ENCODE data around the gene TIAM1. TPM values are rescaled to one million over a fixed set of nuclear protein-coding genes. Genes with fewer than 3 reads are reported as not detected.

Gene TIAM1
- total and polyA plus RNA-seq, 9 donors: 3.6 to 26.7 (median 7.1) TPM

DNA sequence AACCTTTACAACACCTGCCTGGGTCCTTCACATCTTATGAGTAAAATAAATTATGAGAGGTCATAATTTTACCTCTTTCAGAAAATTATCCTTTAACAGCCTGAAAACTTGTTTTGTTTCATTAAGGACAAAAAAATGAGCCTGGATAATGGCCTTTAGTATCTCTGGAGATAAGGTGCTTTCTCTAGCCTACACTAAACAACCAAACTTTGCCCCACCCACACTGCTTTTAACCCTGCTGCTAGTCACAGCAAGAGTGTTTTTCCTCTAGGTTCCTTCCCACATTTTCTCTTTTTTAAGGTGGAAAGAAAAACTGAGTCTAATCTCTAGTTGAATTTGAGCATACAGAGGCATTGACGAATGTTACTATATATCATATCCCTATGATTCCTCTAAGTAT is 204.0 kb downstream of the TIAM1 start:
- no peaks in the 10 kb centered on the region for H3K36me3 ChIP-seq
- no peak overlapping the region for H3K4me3 ChIP-seq
- no peaks in the 10 kb centered on the region for H3K27me3 ChIP-seq
- no peak overlapping the region for H3K27ac ChIP-seq
- intact Hi-C loops (cut with DNase I): no loop called here
- no peak for DNase-seq
- no peaks in the 10 kb centered on the region for H3K9me3 ChIP-seq
- no peaks in the 10 kb centered on the region for H3K4me1 ChIP-seq (ENCODE audit: insufficient read depth)
- no peak for TF ChIP-seq POLR2A (IDR thresholded peaks at IDR 0.05)
- TF ChIP-seq, protein P1, sequence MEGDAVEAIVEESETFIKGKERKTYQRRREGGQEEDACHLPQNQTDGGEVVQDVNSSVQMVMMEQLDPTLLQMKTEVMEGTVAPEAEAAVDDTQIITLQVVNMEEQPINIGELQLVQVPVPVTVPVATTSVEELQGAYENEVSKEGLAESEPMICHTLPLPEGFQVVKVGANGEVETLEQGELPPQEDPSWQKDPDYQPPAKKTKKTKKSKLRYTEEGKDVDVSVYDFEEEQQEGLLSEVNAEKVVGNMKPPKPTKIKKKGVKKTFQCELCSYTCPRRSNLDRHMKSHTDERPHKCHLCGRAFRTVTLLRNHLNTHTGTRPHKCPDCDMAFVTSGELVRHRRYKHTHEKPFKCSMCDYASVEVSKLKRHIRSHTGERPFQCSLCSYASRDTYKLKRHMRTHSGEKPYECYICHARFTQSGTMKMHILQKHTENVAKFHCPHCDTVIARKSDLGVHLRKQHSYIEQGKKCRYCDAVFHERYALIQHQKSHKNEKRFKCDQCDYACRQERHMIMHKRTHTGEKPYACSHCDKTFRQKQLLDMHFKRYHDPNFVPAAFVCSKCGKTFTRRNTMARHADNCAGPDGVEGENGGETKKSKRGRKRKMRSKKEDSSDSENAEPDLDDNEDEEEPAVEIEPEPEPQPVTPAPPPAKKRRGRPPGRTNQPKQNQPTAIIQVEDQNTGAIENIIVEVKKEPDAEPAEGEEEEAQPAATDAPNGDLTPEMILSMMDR (IDR thresholded peaks at IDR 0.05): no peak
- WGBS, 3 donors: 54 to 71% (median 63%) methylated on average over 1 of the region's 1 CpG

DNA sequence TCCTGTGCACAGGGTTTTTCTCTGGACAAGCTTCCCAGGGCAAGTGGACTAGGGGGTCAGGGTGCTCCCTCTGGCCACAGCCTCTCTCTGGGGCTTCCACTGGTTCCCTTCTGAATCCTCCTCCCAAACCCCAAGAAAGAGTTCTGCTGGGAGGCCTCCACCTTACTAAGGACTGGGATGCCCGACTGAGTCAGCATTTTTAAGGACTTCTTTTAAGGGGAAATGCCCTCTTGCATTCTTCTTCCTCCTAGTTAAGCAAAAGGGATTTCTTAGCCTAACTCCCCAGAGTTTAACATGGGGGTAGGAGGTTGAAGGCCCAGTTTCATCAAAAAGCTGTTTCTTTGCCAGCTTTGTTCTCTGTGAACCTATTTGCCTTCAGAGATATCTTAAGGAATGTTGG is 206.1 kb downstream of the TIAM1 start:
- H3K36me3 ChIP-seq: no peaks in the 10 kb centered on the region
- no peaks in the 10 kb centered on the region for H3K27me3 ChIP-seq
- DNase-seq: no peak
- H3K4me1 ChIP-seq (ENCODE audit: insufficient read depth): no peaks in the 10 kb centered on the region
- no peaks in the 10 kb centered on the region for H3K9me3 ChIP-seq
- intact Hi-C loops (cut with DNase I): no loop called here
- no peak overlapping the region for H3K4me3 ChIP-seq
- 81 to 87% (median 85%) methylated on average over 1 of the region's 1 CpG for WGBS, 3 donors
- TF ChIP-seq POLR2A (IDR thresholded peaks at IDR 0.05) (no peak), EP300 (IDR thresholded peaks at IDR 0.05) (no peak)
- TF ChIP-seq, protein P1 (IDR thresholded peaks at IDR 0.05): no peak
- H3K27ac ChIP-seq: no peak overlapping the region

DNA sequence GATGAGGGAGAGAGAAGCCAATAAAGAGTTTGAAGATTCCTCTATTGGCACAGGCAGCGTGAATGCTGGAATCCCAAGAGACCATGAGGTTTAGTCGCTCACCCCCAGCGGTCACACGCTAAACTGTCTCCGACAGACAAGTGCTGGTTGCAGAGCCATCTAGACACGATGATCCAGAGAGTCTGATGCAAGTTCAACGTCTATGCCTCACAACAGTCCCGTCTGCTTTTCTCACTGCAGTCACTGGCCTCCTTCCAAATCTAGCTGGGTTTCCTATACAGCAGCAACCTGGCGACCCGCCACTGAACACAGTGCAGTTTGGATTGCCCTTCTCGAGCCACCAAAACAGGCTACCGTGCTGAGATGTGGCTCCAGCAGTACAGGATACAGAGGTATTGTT is 207.2 kb downstream of the TIAM1 start:
- no peak for DNase-seq
- no peaks in the 10 kb centered on the region for H3K4me1 ChIP-seq (ENCODE audit: insufficient read depth)
- 80 to 88% (median 82%) methylated on average over 12 of the region's 12 CpGs for WGBS, 3 donors
- no peaks in the 10 kb centered on the region for H3K27me3 ChIP-seq
- TF ChIP-seq POLR2A (IDR thresholded peaks at IDR 0.05) (no peak), EP300 (IDR thresholded peaks at IDR 0.05) (no peak)
- TF ChIP-seq, protein P1 (IDR thresholded peaks at IDR 0.05): no peak
- intact Hi-C loops (cut with DNase I): no loop called here
- no peaks in the 10 kb centered on the region for H3K36me3 ChIP-seq
- no peak overlapping the region for H3K27ac ChIP-seq
- no peak overlapping the region for H3K4me3 ChIP-seq
- no peaks in the 10 kb centered on the region for H3K9me3 ChIP-seq

DNA sequence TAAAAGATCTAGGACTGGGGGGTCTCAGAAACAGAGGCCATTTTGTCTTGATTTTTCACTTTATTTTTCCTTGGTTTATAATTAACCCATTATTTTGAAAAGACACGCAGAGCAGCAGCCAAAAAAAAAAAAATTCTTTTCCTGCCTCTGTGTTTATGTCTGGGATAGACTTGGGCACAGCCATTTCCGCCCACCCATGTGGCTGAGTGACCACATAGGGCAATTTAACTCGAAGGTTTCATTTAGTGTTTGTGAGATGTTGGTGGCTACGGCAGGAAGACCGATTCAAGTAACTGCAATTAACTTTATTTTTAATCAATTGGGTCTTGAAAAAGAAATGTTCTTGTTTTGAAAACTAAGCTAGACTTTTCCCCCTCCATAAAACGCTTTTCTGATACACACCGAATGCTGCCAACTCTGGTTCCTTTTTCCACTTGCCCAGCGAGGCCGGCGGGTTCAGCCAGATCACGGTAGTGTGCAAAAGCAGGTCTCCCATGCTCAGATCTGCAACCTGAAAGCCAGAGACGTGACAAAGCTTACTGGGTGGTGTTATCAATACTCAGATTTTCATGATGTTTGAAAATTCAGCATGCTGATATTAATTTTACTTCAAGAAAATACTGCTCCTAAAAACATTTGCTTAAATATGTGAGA is 208.4 kb downstream of the TIAM1 start:
- DNase-seq: no peak
- no peak for TF ChIP-seq EP300 (IDR thresholded peaks at IDR 0.05)
- no peak for TF ChIP-seq POLR2A (IDR thresholded peaks at IDR 0.05)
- TF ChIP-seq, protein P1 (IDR thresholded peaks at IDR 0.05): no peak
- no peaks in the 10 kb centered on the region for H3K27me3 ChIP-seq
- no peaks in the 10 kb centered on the region for H3K9me3 ChIP-seq
- H3K4me1 ChIP-seq (ENCODE audit: insufficient read depth): no peaks in the 10 kb centered on the region
- no peaks in the 10 kb centered on the region for H3K36me3 ChIP-seq
- H3K27ac ChIP-seq: no peak overlapping the region
- 45 to 68% (median 65%) methylated on average over 12 of the region's 12 CpGs for whole genome bisulfite sequencing, 3 donors
- no peak overlapping the region for H3K4me3 ChIP-seq
- intact Hi-C loops (cut with DNase I): no loop called here
